Stimulated activated naive B cell treated with anti-CD40 and anti-IgM and Interleukin-4, amounts not matched to agents 10 μg/mL and 1 μg/mL and 100 μg/mL, for 72 hours (primary cell): ENCODE measurements around the gene MRPL39.

Experiments
- ATAC-seq, 2 donors: fragments of 150-1000 bp; cut with Tn5 transposase; replicated peaks; 2 replicates each; pipeline ENCODE4 v1.10.0; 2021; ENCODE audit warnings: moderate library complexity in 1 of 2
- DNase-seq: peaks from one replicate; pipeline ENCODE4 v3.0.0; 2021
- H3K27ac Mint-ChIP-seq: one replicate; pipeline ENCODE4 v1.8.0; 2022; ENCODE audit warnings: mild to moderate bottlenecking, mixed read lengths
- H3K27me3 Mint-ChIP-seq, 2 donors: one replicate each; pipeline ENCODE4 v1.8.0; 2022; ENCODE audit warnings: mixed read lengths in 2 of 2
- H3K36me3 Mint-ChIP-seq, 2 donors: one replicate each; pipeline ENCODE4 v1.8.0; 2022; ENCODE audit warnings: mixed read lengths in 2 of 2, mild to moderate bottlenecking in 1 of 2
- H3K4me1 Mint-ChIP-seq, 2 donors: one replicate each; pipeline ENCODE4 v1.8.0; 2022; ENCODE audit warnings: mixed read lengths in 2 of 2, mild to moderate bottlenecking in 1 of 2
- H3K4me3 Mint-ChIP-seq, 2 donors: one replicate each; pipeline ENCODE4 v1.8.0; 2022; ENCODE audit warnings: mild to moderate bottlenecking in 2 of 2, mixed read lengths in 2 of 2, moderate library complexity in 1 of 2
- H3K9me3 Mint-ChIP-seq, 2 donors: one replicate each; pipeline ENCODE4 v1.8.0; 2022; ENCODE audit warnings: mixed read lengths in 2 of 2, mild to moderate bottlenecking in 1 of 2

MRPL39 gene

DNA sequence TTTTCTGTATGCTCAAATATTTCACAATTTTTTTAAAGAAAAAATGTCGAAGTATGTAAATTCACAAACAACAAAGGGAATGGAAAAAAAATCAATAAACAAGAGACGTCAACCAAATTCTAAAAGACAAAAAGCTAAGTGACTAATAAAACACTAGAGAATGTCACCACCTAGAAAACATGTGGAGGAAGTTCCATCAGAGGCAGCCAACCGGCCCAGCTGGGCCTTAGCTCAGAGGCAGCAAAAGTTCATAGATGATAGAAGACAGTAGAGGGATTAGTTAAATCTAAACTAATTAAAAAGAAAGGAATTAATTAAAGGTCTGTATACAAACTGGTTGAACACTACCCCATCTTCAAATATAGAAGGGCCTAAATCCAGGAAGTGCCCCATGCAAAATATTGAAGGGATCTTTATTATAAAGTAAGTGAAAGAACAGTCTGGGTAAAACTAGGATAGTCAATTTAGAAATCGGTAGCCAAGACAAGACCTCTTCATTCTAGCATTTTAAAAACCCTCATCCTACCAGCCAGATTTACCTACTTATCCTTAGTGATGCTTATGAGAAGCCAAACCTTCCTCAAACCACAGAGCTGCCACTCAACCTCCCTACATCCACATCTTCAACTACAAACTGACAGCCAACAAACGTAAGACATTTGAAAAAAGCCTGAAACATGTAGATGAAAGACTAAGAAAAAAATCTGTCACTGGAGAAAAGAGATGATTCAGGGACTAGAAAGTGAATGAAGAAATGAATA lies 23.7 kb downstream of the MRPL39 start:
- Mint-ChIP-seq H3K4me3 (peak overlapping the region in 1 of 2 donors; percentile 29), H3K9me3 (peaks cover 5% of the 10 kb centered on the region in 2 donors), H3K27ac (peak overlapping the region; percentile 73), H3K4me1 (peaks cover 19 to 44% of the 10 kb centered on the region in 2 donors), H3K36me3 (peaks cover 34 to 62% of the 10 kb centered on the region in 2 donors), H3K27me3 (peaks cover 0 to 4% of the 10 kb centered on the region in 2 donors)
- no peak for DNase-seq
- peak; percentile 26 to 39 for ATAC-seq

DNA sequence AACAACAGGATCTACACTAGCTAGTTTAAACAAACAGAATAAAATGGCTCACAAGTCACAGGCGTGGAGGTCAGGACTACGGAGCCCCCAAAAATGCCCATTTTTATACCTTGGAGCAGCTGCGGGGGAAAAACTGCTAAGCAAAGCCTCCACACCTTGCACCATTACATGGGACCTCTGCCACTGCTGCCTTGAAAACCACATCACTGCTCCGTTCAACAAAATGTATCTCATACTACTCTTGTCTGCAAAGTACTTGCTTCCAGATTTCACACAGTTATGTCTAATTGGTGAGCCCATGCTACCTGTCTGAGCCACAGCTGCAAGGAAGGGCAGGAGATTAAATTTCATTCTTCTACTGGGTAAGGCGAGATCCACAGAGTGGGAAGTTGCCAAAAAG lies 24.4 kb downstream of the MRPL39 start:
- Mint-ChIP-seq H3K4me1 (peaks cover 25 to 50% of the 10 kb centered on the region in 2 donors), H3K27me3 (peaks cover 0 to 4% of the 10 kb centered on the region in 2 donors), H3K36me3 (peaks cover 39 to 67% of the 10 kb centered on the region in 2 donors), H3K9me3 (peaks cover 5% of the 10 kb centered on the region in 2 donors), H3K27ac (peak overlapping the region; percentile 73), H3K4me3 (no peak overlapping the region)
- DNase-seq (no peak), ATAC-seq (peak; percentile 2 to 4)

DNA sequence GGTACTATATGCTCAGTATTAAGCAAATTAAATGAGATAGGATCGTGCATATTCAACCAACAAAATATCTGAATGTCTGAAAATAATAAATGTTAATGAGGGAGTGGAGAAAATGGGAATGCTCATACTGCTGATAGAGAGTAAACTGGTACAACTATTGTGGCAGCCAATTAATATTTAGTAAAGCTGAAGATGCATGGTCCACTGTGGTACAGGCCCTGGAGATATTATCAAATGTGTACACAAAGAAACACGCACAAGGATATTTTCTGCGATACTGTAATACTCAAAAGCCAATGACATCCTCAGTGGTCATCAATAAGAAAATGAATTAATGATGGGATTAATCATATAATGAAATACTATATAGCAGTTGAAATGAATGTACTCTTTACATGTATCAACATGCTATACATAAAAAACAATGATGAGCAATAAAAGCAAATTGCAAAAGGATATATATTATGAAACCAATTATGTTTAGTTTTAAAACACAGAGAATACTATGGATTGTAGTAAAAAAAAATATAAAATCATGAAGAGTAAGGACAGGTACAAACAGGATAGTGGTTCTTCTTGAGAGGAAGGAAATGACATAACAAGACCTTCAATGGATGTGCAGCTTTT lies 25.0 kb downstream of the MRPL39 start:
- Mint-ChIP-seq H3K4me3 (no peak overlapping the region), H3K9me3 (peaks cover 5% of the 10 kb centered on the region in 2 donors), H3K27ac (peak overlapping the region; percentile 73), H3K27me3 (peaks cover 0 to 4% of the 10 kb centered on the region in 2 donors), H3K36me3 (peaks cover 43 to 67% of the 10 kb centered on the region in 2 donors), H3K4me1 (peaks cover 31 to 56% of the 10 kb centered on the region in 2 donors)
- ATAC-seq (no peak), DNase-seq (no peak)

DNA sequence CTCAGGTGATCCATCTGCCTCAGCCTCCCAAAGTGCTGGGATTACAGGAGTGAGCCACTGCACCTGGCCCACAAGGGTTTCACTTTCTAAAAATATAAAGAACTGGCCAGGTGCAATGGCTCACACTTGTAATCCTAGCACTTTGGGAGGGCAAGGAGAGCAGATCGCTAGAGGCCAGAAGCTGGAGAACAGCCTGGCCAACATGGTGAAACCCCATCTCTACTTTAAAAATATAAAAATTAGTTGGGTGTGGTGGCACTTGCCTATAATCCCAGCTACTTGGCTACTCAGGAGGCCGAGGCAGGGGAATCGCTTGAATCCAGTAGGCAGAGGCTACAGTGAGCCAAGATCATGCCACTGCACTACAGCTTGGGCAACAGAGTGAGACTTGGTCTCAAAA lies 25.7 kb downstream of the MRPL39 start:
- H3K9me3 Mint-ChIP-seq, result peaks cover 5% of the 10 kb centered on the region in 2 donors
- no peak for DNase-seq
- H3K4me3 Mint-ChIP-seq, result no peak overlapping the region
- peaks cover 34 to 61% of the 10 kb centered on the region in 2 donors for H3K4me1 Mint-ChIP-seq
- ATAC-seq, result no peak
- peaks cover 45 to 71% of the 10 kb centered on the region in 2 donors for H3K36me3 Mint-ChIP-seq
- peak overlapping the region; percentile 42 for H3K27ac Mint-ChIP-seq
- H3K27me3 Mint-ChIP-seq, result peaks cover 0 to 4% of the 10 kb centered on the region in 2 donors

DNA sequence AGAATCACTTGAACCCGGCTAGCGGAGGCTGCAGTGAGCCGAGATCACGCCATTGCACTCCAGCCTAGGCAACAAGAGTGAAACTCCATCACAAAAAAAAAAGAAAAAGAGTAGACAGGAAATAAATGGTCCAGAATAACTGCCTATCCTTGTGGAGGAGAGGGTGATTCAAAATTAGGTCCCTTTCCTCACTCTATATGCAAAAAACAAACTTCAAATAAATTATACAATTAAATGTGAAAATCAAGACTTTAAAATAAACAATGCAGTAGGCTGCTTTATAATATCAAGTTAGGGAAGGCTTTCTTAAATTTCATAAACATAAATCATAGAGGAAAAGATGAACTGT lies 26.4 kb downstream of the MRPL39 start:
- H3K9me3 Mint-ChIP-seq, result peaks cover 5 to 7% of the 10 kb centered on the region in 2 donors
- peaks cover 33 to 61% of the 10 kb centered on the region in 2 donors for H3K4me1 Mint-ChIP-seq
- peak overlapping the region; percentile 5 to 54 for H3K4me3 Mint-ChIP-seq
- H3K36me3 Mint-ChIP-seq, result peaks cover 45 to 71% of the 10 kb centered on the region in 2 donors
- ATAC-seq (no peak), DNase-seq (no peak)
- peak overlapping the region; percentile 95 for H3K27ac Mint-ChIP-seq
- H3K27me3 Mint-ChIP-seq, result peaks cover 0 to 4% of the 10 kb centered on the region in 2 donors

DNA sequence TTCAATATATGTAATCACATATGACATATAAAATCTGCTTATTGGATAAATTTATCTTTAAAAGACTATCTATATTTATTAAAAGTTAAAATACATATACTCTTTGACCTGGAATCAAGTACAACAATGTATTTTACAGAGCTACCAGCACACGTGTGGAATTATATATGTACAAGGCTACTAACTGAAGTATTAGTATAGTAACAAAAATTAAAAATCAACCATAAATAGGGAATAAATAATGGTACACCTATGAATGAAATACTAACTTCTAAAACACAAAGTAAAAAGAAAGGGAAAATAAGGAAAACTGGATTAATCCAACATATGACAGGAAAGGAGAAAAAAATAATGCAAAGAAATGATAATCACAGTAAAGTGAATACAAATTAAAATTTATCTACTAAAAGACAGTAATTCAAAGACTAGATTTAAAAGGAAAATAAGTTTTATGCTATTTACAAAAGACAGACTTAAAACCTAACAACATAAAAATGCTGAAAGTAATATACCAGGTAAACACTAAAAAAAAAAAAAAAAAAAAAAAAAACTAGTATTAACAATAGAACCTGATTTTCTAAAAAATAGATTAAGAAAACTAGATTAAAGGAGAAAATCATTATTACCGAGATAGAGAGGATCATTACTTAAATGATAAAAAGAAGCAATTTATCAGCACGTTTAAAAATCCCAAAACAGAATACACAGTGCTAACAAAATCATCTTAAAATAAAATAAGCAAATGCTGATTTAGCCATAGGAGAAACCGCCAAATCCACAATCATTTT lies 27.9 kb downstream of the MRPL39 start:
- Mint-ChIP-seq H3K27ac (peak overlapping the region; percentile 95), H3K4me3 (peak overlapping the region in 1 of 2 donors; percentile 54), H3K27me3 (peaks cover 0 to 4% of the 10 kb centered on the region in 2 donors), H3K36me3 (peaks cover 52 to 72% of the 10 kb centered on the region in 2 donors), H3K9me3 (peaks cover 5 to 7% of the 10 kb centered on the region in 2 donors), H3K4me1 (peaks cover 36 to 69% of the 10 kb centered on the region in 2 donors)
- ATAC-seq, result no peak
- DNase-seq, result no peak

DNA sequence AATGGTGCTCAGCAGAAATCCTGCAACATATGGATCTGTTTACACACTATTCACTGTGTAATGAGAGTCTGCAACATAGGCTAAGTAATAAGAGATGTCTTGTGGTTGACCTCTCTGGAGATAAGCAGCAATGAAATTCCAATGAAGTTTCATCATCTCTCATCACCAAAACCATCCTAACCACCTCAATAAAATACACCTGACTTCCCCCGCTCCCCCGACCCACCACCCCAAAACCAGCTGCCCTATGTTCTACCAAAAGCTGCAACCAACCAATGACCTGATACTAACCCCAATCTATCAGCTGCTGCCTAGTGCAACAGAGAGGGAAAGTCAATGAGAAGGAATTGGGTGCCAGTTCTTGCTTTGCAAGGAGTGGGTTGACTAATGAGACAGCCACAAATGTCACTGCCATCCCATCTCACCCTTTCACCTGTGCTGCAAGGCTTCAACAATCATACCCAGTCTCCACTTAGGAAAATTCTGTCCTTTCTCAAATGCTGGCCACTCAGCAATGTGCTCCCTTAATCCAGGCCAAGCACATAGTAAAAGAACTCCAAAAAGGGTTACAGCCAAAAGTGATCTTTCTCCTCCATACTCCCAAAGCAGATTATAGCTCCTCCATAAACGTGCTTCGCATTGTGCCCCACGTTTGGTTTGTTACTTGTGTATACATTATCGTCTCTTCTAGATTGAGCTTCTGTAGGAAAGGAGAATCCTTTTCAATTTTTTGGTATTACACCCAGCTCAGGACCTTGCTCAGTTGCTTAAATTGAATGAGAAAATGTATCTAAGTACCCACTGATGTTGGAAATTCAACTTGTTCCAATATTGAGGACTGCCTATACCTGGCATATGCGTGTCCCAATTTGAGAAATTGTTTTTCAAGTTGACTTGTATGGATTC lies 29.0 kb downstream of the MRPL39 start:
- peak overlapping the region; percentile 33 to 72 for H3K4me3 Mint-ChIP-seq
- H3K4me1 Mint-ChIP-seq, result peaks cover 40 to 67% of the 10 kb centered on the region in 2 donors
- peaks cover 52 to 73% of the 10 kb centered on the region in 2 donors for H3K36me3 Mint-ChIP-seq
- ATAC-seq (peak; percentile 39 to 44), DNase-seq (peak; percentile 60)
- peaks cover 5 to 7% of the 10 kb centered on the region in 2 donors for H3K9me3 Mint-ChIP-seq
- H3K27me3 Mint-ChIP-seq, result peaks cover 0 to 4% of the 10 kb centered on the region in 2 donors
- H3K27ac Mint-ChIP-seq, result peak overlapping the region; percentile 95

DNA sequence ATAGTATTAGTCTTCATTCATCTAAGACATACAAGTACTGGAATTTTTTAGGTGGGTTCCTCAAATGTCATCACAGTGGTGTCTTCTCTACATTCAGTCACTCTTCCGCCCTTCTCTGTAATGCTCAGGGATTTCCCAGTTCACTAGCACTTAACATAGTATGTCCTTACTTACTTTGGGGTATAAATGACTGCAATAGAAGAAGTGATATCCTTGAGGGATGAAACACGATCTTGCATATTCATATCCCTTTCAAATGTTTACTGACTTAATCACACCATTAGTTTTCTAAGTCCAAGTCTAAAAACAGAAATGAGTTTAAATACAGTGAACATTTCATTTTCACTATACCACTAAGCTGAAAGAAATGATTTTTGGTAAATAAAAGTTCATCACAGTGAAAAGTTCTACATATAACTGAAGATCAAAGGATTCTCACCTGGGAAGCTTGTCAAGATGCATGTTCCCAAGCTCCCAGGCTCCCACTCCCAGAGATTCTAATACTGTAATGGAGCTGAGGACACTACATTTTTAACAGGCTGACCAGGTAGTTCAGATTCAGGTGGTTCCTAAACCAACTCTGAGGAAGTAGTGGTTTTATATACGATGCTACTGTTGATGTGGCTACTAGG lies 29.7 kb downstream of the MRPL39 start:
- Mint-ChIP-seq H3K4me3 (peak overlapping the region; percentile 70 to 72), H3K9me3 (peaks cover 5 to 7% of the 10 kb centered on the region in 2 donors), H3K36me3 (peaks cover 53 to 74% of the 10 kb centered on the region in 2 donors), H3K4me1 (peaks cover 39 to 65% of the 10 kb centered on the region in 2 donors), H3K27me3 (peaks cover 0 to 4% of the 10 kb centered on the region in 2 donors), H3K27ac (peak overlapping the region; percentile 95)
- DNase-seq, result no peak
- peak; percentile 34 to 40 for ATAC-seq

DNA sequence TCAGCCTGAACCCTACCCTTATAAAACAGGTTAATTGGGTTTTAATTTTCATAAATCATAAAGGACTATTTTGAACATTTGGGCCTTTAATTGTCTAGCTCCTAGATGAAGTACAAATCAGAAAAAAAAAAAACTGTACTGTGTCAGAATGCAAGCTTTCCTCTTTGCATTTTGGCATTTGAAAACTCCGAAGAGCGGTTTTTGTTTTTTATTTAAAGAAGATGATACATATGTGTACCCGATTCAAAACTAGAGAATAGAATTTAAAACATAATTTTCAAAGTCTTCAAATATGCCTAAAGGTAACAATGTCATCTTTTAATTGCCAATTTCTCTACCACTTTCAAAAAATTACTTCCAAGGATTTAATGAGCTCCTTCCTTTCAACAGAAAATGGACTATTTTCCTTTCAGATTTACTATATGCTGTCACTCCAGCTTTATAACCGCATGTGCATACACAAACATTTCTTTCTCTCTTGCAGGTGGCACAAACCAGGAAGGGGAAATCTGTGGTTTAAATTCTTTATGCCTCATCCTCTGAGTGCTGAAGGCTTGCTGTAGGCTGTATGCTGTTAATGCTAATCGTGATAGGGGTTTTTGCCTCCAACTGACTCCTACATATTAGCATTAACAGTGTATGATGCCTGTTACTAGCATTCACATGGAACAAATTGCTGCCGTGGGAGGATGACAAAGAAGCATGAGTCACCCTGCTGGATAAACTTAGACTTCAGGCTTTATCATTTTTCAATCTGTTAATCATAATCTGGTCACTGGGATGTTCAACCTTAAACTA lies 33.7 kb downstream of the MRPL39 start:
- Mint-ChIP-seq H3K4me3 (peak overlapping the region; percentile 58 to 78), H3K36me3 (peaks cover 62 to 81% of the 10 kb centered on the region in 2 donors), H3K27me3 (no peaks in the 10 kb centered on the region), H3K4me1 (peaks cover 45 to 74% of the 10 kb centered on the region in 2 donors), H3K9me3 (peaks cover 0 to 2% of the 10 kb centered on the region in 2 donors), H3K27ac (peak overlapping the region; percentile 97)
- peak; percentile 70 for DNase-seq
- peak; percentile 58 to 62 for ATAC-seq

DNA sequence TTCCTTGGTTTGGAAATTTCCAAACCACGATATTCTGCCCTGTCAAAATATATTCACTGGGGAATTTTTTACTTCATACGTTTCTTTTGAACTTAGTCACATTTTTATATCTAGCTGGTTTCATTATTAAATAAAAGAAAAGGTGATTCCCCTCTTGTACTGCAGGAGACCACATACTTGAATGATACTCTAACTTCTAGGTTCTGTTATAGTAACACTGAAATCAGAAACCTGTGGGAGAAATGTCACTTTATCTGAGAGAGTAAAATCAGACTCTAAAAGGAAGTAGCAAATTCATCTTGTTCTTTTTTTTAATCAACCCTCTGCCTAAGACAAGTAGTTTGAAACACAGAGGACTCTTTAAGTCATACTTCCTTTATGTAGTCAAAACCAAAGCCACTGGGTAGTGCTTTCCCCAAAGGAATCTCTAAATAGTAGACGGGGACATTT lies 34.4 kb downstream of the MRPL39 start:
- DNase-seq (no peak), ATAC-seq (peak; percentile 61 to 74)
- peaks cover 61 to 81% of the 10 kb centered on the region in 2 donors for H3K36me3 Mint-ChIP-seq
- H3K27me3 Mint-ChIP-seq, result no peaks in the 10 kb centered on the region
- peaks cover 0 to 2% of the 10 kb centered on the region in 2 donors for H3K9me3 Mint-ChIP-seq
- H3K4me1 Mint-ChIP-seq, result peaks cover 40 to 73% of the 10 kb centered on the region in 2 donors
- peak overlapping the region; percentile 58 to 78 for H3K4me3 Mint-ChIP-seq
- H3K27ac Mint-ChIP-seq, result peak overlapping the region; percentile 97

DNA sequence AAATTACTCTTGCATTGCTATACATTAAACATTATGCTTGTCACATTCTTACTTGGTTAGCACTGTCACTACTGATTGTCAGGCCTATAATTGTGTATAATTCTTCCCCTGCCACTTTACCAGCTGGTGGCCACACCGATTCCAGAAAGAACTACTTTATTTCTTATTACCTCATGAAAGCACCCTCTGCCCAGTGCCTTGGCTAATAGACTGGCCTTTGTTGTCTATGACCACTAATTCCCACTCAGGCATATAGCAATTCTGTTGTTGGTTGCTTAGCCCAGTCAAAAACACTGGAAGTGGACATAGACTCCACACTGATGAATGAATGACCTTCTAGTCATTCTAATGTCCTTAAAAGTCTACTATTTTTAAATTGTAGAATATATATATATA lies 35.6 kb downstream of the MRPL39 start:
- Mint-ChIP-seq H3K9me3 (peaks cover 0 to 2% of the 10 kb centered on the region in 2 donors), H3K4me1 (peaks cover 40 to 73% of the 10 kb centered on the region in 2 donors), H3K36me3 (peaks cover 61 to 81% of the 10 kb centered on the region in 2 donors), H3K4me3 (peak overlapping the region; percentile 65 to 67), H3K27me3 (no peaks in the 10 kb centered on the region), H3K27ac (peak overlapping the region; percentile 96)
- ATAC-seq (no peak), DNase-seq (no peak)

DNA sequence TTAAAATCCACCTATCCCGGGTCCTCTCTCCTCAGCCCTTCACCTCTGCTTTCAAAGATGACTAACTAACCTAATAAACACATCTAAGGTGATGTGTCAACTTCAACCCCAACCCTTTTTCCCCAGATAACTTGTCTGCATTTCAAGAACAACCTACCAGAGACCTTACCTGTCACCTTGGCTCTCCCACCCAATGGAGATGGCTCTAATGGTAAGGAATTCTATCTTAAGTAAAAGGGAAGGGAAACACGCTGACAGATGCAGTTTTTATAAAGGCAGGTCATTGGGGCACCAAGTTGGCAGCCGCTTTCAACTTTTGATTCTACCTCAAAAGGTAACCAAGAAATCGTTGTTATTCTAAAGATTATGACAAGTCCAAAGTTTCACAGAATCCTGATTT lies 37.6 kb downstream of the MRPL39 start:
- Mint-ChIP-seq H3K4me1 (peaks cover 40 to 70% of the 10 kb centered on the region in 2 donors), H3K4me3 (peak overlapping the region; percentile 76 to 86), H3K9me3 (no peaks in the 10 kb centered on the region), H3K27me3 (no peaks in the 10 kb centered on the region), H3K27ac (peak overlapping the region; percentile 97), H3K36me3 (peaks cover 62 to 81% of the 10 kb centered on the region in 2 donors)
- ATAC-seq, result no peak
- no peak for DNase-seq
